Thyroid gland (tissue), 4 donors: ENCODE measurements around the gene HPS4. TPM values are rescaled to one million over a fixed set of nuclear protein-coding genes. Genes with fewer than 3 reads are reported as not detected.

ENCODE experiments used
- DNase-seq, 2 donors: peaks; one replicate each; pipeline ENCODE4 v3.0.0-alpha.2; 2019
- H3K27ac ChIP-seq, 3 donors: fragments of 200-600 bp; sonication (generic); 1 replicate in 2 of 3; 2 replicates in 1 of 3; pipeline ENCODE4 v1.5.1; 2016 to 2019; ENCODE audit warnings: mild to moderate bottlenecking in 1 of 3, moderate library complexity in 1 of 3
- H3K27me3 ChIP-seq: fragments of 200-600 bp; sonication (generic); one replicate; pipeline ENCODE4 v1.5.1; 2019
- H3K36me3 ChIP-seq, 2 donors: fragments of 200-600 bp; sonication (generic); one replicate each; pipeline ENCODE4 v1.5.1; 2016 to 2019
- H3K4me1 ChIP-seq, 2 donors: fragments of 200-600 bp; sonication (generic); one replicate each; pipeline ENCODE4 v1.5.1; 2017 to 2019
- H3K4me3 ChIP-seq, 3 donors: fragments of 200-600 bp; sonication (generic); replicated peaks in 1 of 3; 1 replicate in 2 of 3; 2 replicates in 1 of 3; pipeline ENCODE4 v1.5.1; 2016; ENCODE audit warnings: mild to moderate bottlenecking in 1 of 3
- H3K9me3 ChIP-seq: fragments of 200-600 bp; sonication (generic); one replicate; pipeline ENCODE4 v1.5.1; 2017
- POLR2A ChIP-seq, 2 donors: fragments of 450-650 bp; IDR thresholded peaks; one replicate each; pipeline ENCODE4 v1.6.1; 2017; ENCODE audit warnings: antibody characterized with exemption in 2 of 2, mild to moderate bottlenecking in 2 of 2, moderate library complexity in 1 of 2
- WGBS, 2 donors: methylation state at CpG; one replicate each; pipeline ENCODE4 v1.1.5; 2017; 5-methylcytosine and 5-hydroxymethylcytosine counted together
- intact Hi-C: fragments of 100-400 bp; cut with DNase I; formaldehyde crosslinking; loops from one replicate; pipeline ENCODE4 v1.15.1; 2023
- total RNA-seq, 4 donors: library from RNA; depleted of rRNA; stranded (reverse); fragments of >200 nt; gene quantifications; one replicate each; pipeline ENCODE4 v1.2.3, GENCODE V29; 2016
- TF ChIP-seq, protein P1 (sequence below), 6 experiments: fragments of 200-600 bp in 3 of 6; fragments of 450-650 bp in 3 of 6; sonication (generic) in 3 of 6; IDR thresholded peaks; one replicate each; pipeline ENCODE4 v1.5.1; 2016 to 2019; ENCODE audit warnings: antibody characterized with exemption in 6 of 6, mild to moderate bottlenecking in 2 of 6, inconsistent platforms in 1 of 6, moderate library complexity in 1 of 6

Gene HPS4
- total RNA-seq, 4 donors from 2014 or later, result 27.4 to 51.8 (median 39.1) TPM

DNA sequence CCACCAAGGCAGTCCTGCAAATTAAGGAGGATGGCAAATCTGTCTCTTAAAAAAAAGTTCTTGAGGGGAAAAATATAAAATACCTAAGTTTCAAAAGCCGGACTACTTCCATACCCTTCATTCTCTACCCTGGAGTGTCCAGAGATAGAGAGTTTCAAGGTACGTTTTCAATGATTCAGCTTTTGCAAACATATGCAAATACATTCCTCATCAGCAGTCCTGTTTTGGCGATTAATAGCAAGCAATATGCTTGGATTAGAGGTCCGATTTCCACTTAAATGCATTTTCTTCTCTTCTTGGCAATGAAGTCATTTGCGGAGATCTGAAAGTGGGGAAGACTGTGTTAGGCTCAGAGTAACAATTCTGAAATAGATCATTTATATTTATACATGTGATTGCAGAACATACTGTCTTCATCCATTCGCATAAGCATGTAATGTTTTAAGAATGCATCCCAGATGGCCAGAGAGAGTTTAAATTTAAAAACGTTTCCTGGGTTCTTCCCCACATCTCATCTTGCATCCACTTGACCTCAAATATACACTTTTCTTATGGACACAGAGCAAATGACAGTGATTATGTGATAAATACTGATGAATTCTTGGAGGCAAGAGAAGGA, 42.5 kb upstream of the HPS4 start:
- WGBS, 2 donors, result 91 to 94% methylated on average over 7 of the region's 7 CpGs
- Histone ChIP-seq H3K9me3 (no peaks in the 10 kb centered on the region), H3K27me3 (no peaks in the 10 kb centered on the region), H3K36me3 (peaks cover 19 to 32% of the 10 kb centered on the region in 2 donors), H3K27ac (no peak overlapping the region), H3K4me3 (no peak overlapping the region), H3K4me1 (no peaks in the 10 kb centered on the region)
- no peak for TF ChIP-seq POLR2A (IDR thresholded peaks at IDR 0.05)
- TF ChIP-seq, protein P1, sequence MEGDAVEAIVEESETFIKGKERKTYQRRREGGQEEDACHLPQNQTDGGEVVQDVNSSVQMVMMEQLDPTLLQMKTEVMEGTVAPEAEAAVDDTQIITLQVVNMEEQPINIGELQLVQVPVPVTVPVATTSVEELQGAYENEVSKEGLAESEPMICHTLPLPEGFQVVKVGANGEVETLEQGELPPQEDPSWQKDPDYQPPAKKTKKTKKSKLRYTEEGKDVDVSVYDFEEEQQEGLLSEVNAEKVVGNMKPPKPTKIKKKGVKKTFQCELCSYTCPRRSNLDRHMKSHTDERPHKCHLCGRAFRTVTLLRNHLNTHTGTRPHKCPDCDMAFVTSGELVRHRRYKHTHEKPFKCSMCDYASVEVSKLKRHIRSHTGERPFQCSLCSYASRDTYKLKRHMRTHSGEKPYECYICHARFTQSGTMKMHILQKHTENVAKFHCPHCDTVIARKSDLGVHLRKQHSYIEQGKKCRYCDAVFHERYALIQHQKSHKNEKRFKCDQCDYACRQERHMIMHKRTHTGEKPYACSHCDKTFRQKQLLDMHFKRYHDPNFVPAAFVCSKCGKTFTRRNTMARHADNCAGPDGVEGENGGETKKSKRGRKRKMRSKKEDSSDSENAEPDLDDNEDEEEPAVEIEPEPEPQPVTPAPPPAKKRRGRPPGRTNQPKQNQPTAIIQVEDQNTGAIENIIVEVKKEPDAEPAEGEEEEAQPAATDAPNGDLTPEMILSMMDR (IDR thresholded peaks at IDR 0.05), result no peak
- DNase-seq, result no peak
- intact Hi-C loops, result no loop called here

DNA sequence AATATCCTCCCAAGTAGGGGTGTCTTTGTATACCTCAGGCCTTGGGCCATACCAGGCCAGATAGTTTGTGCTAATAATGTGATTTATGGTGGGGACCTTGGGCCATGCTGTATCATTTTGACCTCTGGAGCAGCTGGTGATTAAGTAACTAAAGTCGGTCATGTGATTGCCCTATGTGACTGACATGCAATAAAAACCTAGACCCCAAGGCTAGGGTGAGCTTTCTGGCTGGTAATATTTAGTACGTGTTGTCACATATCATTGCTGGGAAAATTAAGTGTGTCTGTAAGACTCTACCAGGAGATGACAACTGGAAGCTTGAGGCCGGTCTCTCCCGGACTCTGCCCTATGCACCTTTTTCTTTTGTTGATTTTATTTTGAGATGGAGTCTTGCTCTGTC, 41.3 kb upstream of the HPS4 start:
- Histone ChIP-seq H3K9me3 (no peaks in the 10 kb centered on the region), H3K4me3 (no peak overlapping the region), H3K27ac (no peak overlapping the region), H3K27me3 (no peaks in the 10 kb centered on the region), H3K4me1 (no peaks in the 10 kb centered on the region), H3K36me3 (peaks cover 14 to 28% of the 10 kb centered on the region in 2 donors)
- TF ChIP-seq, protein P1 (IDR thresholded peaks at IDR 0.05), result no peak
- TF ChIP-seq POLR2A (IDR thresholded peaks at IDR 0.05), result no peak
- DNase-seq, result no peak
- 92 to 93% methylated on average over 4 of the region's 4 CpGs for WGBS, 2 donors
- intact Hi-C loops, result no loop called here

DNA sequence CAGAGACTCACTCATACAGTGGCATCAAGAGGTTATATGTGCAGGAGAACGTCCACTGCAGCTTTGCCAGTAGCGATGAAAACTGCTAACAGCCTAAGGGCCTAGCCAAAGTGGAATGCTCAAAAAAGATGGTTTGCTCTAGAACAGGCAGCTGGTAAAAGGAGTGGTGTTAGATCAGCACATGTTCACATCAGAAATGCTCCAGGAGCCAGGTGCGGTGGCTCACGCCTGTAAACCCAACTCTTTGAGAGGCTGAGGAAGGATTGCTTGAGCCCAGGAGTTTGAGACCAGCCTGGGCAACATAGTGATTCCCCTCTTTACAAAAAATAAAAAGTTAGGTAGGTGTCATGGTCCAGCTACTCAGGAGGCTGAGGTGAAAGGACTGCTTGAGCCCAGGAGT, 39.0 kb upstream of the HPS4 start:
- WGBS, 2 donors, result 94 to 96% methylated on average over 4 of the region's 4 CpGs
- Histone ChIP-seq H3K27me3 (no peaks in the 10 kb centered on the region), H3K27ac (no peak overlapping the region), H3K4me1 (no peaks in the 10 kb centered on the region), H3K36me3 (peaks cover 7 to 20% of the 10 kb centered on the region in 2 donors), H3K9me3 (no peaks in the 10 kb centered on the region), H3K4me3 (no peak overlapping the region)
- no peak for TF ChIP-seq POLR2A (IDR thresholded peaks at IDR 0.05)
- TF ChIP-seq, protein P1 (IDR thresholded peaks at IDR 0.05), result no peak
- intact Hi-C loops, result no loop called here
- DNase-seq, result no peak

DNA sequence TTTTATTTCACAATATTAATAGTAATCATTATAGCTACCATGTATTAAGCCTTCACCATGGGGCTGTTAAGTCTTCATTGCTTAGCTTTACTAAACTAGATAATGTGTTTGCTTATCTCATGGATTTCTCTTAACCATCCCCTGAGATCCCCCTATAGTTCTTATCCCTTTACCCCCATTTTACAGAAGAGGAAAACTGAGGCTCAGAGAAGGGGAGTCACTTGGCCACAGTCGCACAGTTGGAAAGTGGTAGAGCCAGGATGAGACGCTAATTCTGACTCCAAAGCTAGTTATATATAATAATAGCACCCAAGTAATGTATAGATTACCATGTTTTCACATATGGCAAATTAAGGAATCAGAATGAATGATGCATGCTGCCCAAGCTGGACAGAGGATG, 38.4 kb upstream of the HPS4 start:
- H3K27ac ChIP-seq, result no peak overlapping the region
- intact Hi-C loops, result no loop called here
- no peaks in the 10 kb centered on the region for H3K4me1 ChIP-seq
- TF ChIP-seq, protein P1 (IDR thresholded peaks at IDR 0.05), result no peak
- no peak for TF ChIP-seq POLR2A (IDR thresholded peaks at IDR 0.05)
- H3K36me3 ChIP-seq, result peaks cover 7 to 20% of the 10 kb centered on the region in 2 donors
- H3K4me3 ChIP-seq, result no peak overlapping the region
- H3K27me3 ChIP-seq, result no peaks in the 10 kb centered on the region
- 96% methylated on average over 2 of the region's 2 CpGs for WGBS, 2 donors
- DNase-seq, result no peak
- H3K9me3 ChIP-seq, result no peaks in the 10 kb centered on the region

DNA sequence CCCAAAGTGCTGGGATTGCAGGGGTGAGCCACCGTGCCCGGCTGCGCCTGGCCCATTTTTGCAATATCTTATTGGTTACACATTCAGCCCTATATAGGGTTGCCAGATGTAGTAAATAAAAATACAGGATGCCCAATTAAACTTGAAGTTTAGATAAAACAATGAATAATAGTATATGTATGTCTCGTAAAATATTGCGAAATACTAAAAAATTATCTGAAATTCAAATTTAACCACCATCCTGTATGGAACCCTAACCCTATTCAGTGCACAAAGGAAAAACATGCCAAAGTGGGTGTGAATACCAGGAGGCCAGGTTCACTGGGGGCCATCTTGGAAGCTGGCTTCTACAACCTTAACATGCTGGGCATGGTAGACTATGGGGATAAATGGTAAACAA, 33.8 kb upstream of the HPS4 start:
- no peaks in the 10 kb centered on the region for H3K27me3 ChIP-seq
- no peak overlapping the region for H3K4me3 ChIP-seq
- 96 to 98% methylated on average over 5 of the region's 5 CpGs for WGBS, 2 donors
- H3K9me3 ChIP-seq, result no peaks in the 10 kb centered on the region
- DNase-seq, result no peak
- H3K27ac ChIP-seq, result no peak overlapping the region
- H3K36me3 ChIP-seq, result no peaks in the 10 kb centered on the region
- peaks cover 0 to 10% of the 10 kb centered on the region in 2 donors for H3K4me1 ChIP-seq
- intact Hi-C loops, result no loop called here
- TF ChIP-seq POLR2A (IDR thresholded peaks at IDR 0.05), result no peak
- TF ChIP-seq, protein P1 (IDR thresholded peaks at IDR 0.05), result no peak
